Prostate gland (tissue), 2 donors: ENCODE data around the gene COG5.

Experiments used
- CTCF ChIP-seq, 4 experiments: fragments of 200-600 bp in 2 of 4; fragments of 450-650 bp in 2 of 4; sonication (generic) in 2 of 4; IDR thresholded peaks; 1 replicate in 3 of 4; 2 replicates in 1 of 4; pipeline ENCODE4 v1.5.1; 2016 to 2019; ENCODE audit warnings: antibody characterized with exemption in 4 of 4, mild to moderate bottlenecking in 2 of 4, moderate library complexity in 2 of 4
- POLR2A ChIP-seq: fragments of 450-650 bp; IDR thresholded peaks from one replicate; pipeline ENCODE4 v1.6.1; 2016; ENCODE audit warnings: antibody characterized with exemption, mild to moderate bottlenecking
- POLR2AphosphoS5 ChIP-seq: sonication (generic); formaldehyde crosslinking; IDR thresholded peaks from one replicate; pipeline ENCODE4 v1.6.1; 2017; ENCODE audit warnings: antibody characterized with exemption

DNA sequence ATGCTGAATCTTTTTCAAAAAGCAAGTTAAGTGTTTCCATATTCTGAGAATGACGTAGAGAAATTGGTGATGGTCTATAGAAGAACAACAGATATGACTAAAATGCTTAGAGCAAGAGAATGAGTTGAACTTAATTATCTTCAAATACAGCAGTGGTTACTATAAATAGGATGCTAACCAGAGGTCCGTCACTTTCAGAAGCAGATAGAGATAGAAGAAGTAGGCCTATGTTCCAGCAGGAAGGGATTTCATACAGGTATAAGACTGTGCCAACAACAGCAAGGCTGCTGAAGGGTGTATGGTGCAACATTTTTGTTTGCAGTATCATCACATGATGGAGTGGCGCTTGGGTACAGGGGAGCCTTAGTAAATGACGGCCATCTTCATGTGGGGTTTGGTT lies 326.3 kb downstream of the COG5 start:
- TF ChIP-seq CTCF (IDR thresholded peaks at IDR 0.05): no peak
- TF ChIP-seq POLR2AphosphoS5: no peak
- no peak for TF ChIP-seq POLR2A
